GM12873 (cell line): ENCODE results near the gene ARPC2.

ENCODE experiments used
- CTCF ChIP-seq: IDR thresholded peaks from 2 replicates; pipeline ENCODE4 v1.5.1; 2012; ENCODE audit warnings: low read depth, mild to moderate bottlenecking, moderate library complexity, low read length, control low read depth; ENCODE audit not compliant: insufficient read depth; ENCODE audit errors: missing control alignments

Gene ARPC2

GRCh38 chr2:218278531-218279360 lies 61.8 kb downstream of the ARPC2 start:
- TF ChIP-seq CTCF, result no peak

GRCh38 chr2:218280260-218280870 lies 63.4 kb downstream of the ARPC2 start:
- TF ChIP-seq CTCF, result no peak

- TF ChIP-seq CTCF, result no peak
Measured at GRCh38 chr2:218281449-218281848, 64.5 kb downstream of the ARPC2 start.

GRCh38 chr2:218282173-218282991 lies 65.4 kb downstream of the ARPC2 start:
- TF ChIP-seq CTCF, result no peak

GRCh38 chr2:218284106-218284811 lies 67.3 kb downstream of the ARPC2 start:
- no peak for TF ChIP-seq CTCF

GRCh38 chr2:218285604-218286003 lies 68.6 kb downstream of the ARPC2 start:
- no peak for TF ChIP-seq CTCF
